ENCODE measurements around the gene UNC5B.

Gene UNC5B

GRCh38 chr10:71267508-71268240 is 55.3 kb downstream of the UNC5B start:
- no peak for DNase-seq (ENCODE audit: low read depth in 1 of 2, low spot score in 1 of 2)
- no peak overlapping the region for H3K4me3 ChIP-seq (replicated peaks; ENCODE audit: insufficient read depth, low read length)
- no peaks in the 10 kb centered on the region for H3K27me3 ChIP-seq (ENCODE audit: insufficient read depth, poor library complexity, severe bottlenecking)
- H3K27ac ChIP-seq (replicated peaks): no peak overlapping the region
- TF ChIP-seq SPI1 (IDR thresholded peaks at IDR 0.05; ENCODE audit: borderline replicate concordance, low read depth) (no peak), CTCF (IDR thresholded peaks at IDR 0.05; ENCODE audit: insufficient read depth, low read length) (no peak), GABPA (IDR thresholded peaks at IDR 0.05; ENCODE audit: low read depth) (no peak), REST (IDR thresholded peaks at IDR 0.05; ENCODE audit: insufficient replicate concordance, low read depth) (no peak), POLR2AphosphoS5 (IDR thresholded peaks at IDR 0.05; ENCODE audit: low read depth) (no peak)

GRCh38 chr10:71268247-71268691 is 55.9 kb downstream of the UNC5B start:
- H3K27ac ChIP-seq (replicated peaks): no peak overlapping the region
- TF ChIP-seq POLR2AphosphoS5 (IDR thresholded peaks at IDR 0.05; ENCODE audit: low read depth) (no peak), CTCF (IDR thresholded peaks at IDR 0.05; ENCODE audit: insufficient read depth, low read length) (no peak), GABPA (IDR thresholded peaks at IDR 0.05; ENCODE audit: low read depth) (no peak), SPI1 (IDR thresholded peaks at IDR 0.05; ENCODE audit: borderline replicate concordance, low read depth) (no peak), REST (IDR thresholded peaks at IDR 0.05; ENCODE audit: insufficient replicate concordance, low read depth) (no peak)
- no peak for DNase-seq (ENCODE audit: low read depth in 1 of 2, low spot score in 1 of 2)
- no peaks in the 10 kb centered on the region for H3K27me3 ChIP-seq (ENCODE audit: insufficient read depth, poor library complexity, severe bottlenecking)
- H3K4me3 ChIP-seq (replicated peaks; ENCODE audit: insufficient read depth, low read length): no peak overlapping the region

GRCh38 chr10:71268758-71269157 is 56.4 kb downstream of the UNC5B start:
- TF ChIP-seq POLR2AphosphoS5 (IDR thresholded peaks at IDR 0.05; ENCODE audit: low read depth) (no peak), SPI1 (IDR thresholded peaks at IDR 0.05; ENCODE audit: borderline replicate concordance, low read depth) (no peak), GABPA (IDR thresholded peaks at IDR 0.05; ENCODE audit: low read depth) (no peak), REST (IDR thresholded peaks at IDR 0.05; ENCODE audit: insufficient replicate concordance, low read depth) (no peak), CTCF (IDR thresholded peaks at IDR 0.05; ENCODE audit: insufficient read depth, low read length) (no peak)
- no peak for DNase-seq (ENCODE audit: low read depth in 1 of 2, low spot score in 1 of 2)
- H3K27me3 ChIP-seq (ENCODE audit: insufficient read depth, poor library complexity, severe bottlenecking): no peaks in the 10 kb centered on the region
- no peak overlapping the region for H3K27ac ChIP-seq (replicated peaks)
- no peak overlapping the region for H3K4me3 ChIP-seq (replicated peaks; ENCODE audit: insufficient read depth, low read length)
